H1 (cell line): ENCODE data around the gene INTS2. TPM values are rescaled to one million over a fixed set of nuclear protein-coding genes. Genes with fewer than 3 reads are reported as not detected.

Experiments
- CTCF ChIA-PET: fragments of 300-600 bp; sonication (Branson Sonifier 250); formaldehyde crosslinking; loops from one replicate; lab custom pipeline; 2021; ENCODE audit not compliant: partially characterized antibody; lab: Charles Lee
- POLR2A ChIA-PET: fragments of 300-600 bp; sonication (Branson Sonifier 250); formaldehyde crosslinking; loops from one replicate; lab custom pipeline; 2021; ENCODE audit warnings: inconsistent platforms; ENCODE audit not compliant: partially characterized antibody; lab: Charles Lee
- DNase-seq, 2 experiments: peaks; one replicate each; pipeline versions ENCODE4 v3.0.0 to v3.0.0-alpha.2; 2010 to 2022; ENCODE audit warnings: low spot score in 2 of 2, low read depth in 1 of 2, mixed read lengths in 1 of 2
- FAIRE-seq: peaks from 2 replicates; lab custom pipeline; 2011; peaks lifted over from hg19 to GRCh38; lab: Jason Lieb, UNC
- H2AFZ ChIP-seq: 2 replicates; pipeline ENCODE4 v1.8.1; 2012; ENCODE audit warnings: low read length, inconsistent platforms
- H2AK5ac ChIP-seq: 2 replicates; pipeline ENCODE4 v1.6.1; 2013; ENCODE audit warnings: low read depth, low read length
- H2BK120ac ChIP-seq: replicated peaks from 2 replicates; pipeline ENCODE3; 2013; ENCODE audit warnings: low read depth, low read length, inconsistent platforms
- H2BK12ac ChIP-seq: 2 replicates; pipeline ENCODE4 v1.6.1; 2013; ENCODE audit warnings: low read depth, low read length
- H2BK15ac ChIP-seq: 2 replicates; pipeline ENCODE4 v1.6.1; 2013; ENCODE audit warnings: low read length
- H2BK20ac ChIP-seq: 2 replicates; pipeline ENCODE4 v1.6.1; 2013; ENCODE audit warnings: low read length
- H2BK5ac ChIP-seq: 2 replicates; pipeline ENCODE4 v1.6.1; 2013; ENCODE audit warnings: low read depth, low read length
- H3K14ac ChIP-seq: 2 replicates; pipeline ENCODE4 v1.6.1; 2013; ENCODE audit warnings: inconsistent platforms; ENCODE audit not compliant: insufficient read length
- H3K18ac ChIP-seq: 2 replicates; pipeline ENCODE4 v1.6.1; 2013; ENCODE audit warnings: low read length; ENCODE audit errors: extremely low read depth
- H3K23ac ChIP-seq: 2 replicates; pipeline ENCODE4 v1.6.1; 2013; ENCODE audit warnings: inconsistent platforms; ENCODE audit not compliant: insufficient read length
- H3K23me2 ChIP-seq: 2 replicates; pipeline ENCODE4 v1.6.1; 2013; ENCODE audit warnings: low read depth, low read length
- H3K27ac ChIP-seq: 2 replicates; pipeline ENCODE4 v1.6.1; 2011; ENCODE audit warnings: low read depth, low read length, inconsistent platforms
- H3K27me3 ChIP-seq, 4 experiments: replicated peaks in 1 of 4; 1 replicate in 1 of 4; 2 replicates in 3 of 4; pipeline versions ENCODE4 v1.6.1 to v1.8.1; 2011 to 2013; ENCODE audit warnings: low read length in 3 of 4, mild to moderate bottlenecking in 3 of 4, inconsistent platforms in 2 of 4, mixed read lengths in 2 of 4, moderate library complexity in 1 of 4; ENCODE audit not compliant: control insufficient read depth in 3 of 4, insufficient read depth in 3 of 4; ENCODE audit errors: extremely low read depth in 1 of 4
- H3K36me3 ChIP-seq, 4 experiments: 2 replicates each; pipeline versions ENCODE4 v1.6.1 to v1.8.1; 2011 to 2013; ENCODE audit warnings: mild to moderate bottlenecking in 4 of 4, low read length in 3 of 4, moderate library complexity in 2 of 4, control low read depth in 1 of 4, inconsistent platforms in 1 of 4; ENCODE audit not compliant: insufficient read depth in 4 of 4, control insufficient read depth in 2 of 4
- H3K4ac ChIP-seq: replicated peaks from 2 replicates; pipeline ENCODE3; 2013; ENCODE audit warnings: low read length, low read depth, mixed read lengths, inconsistent platforms; ENCODE audit not compliant: insufficient read length
- H3K4me1 ChIP-seq, 4 experiments: replicated peaks in 1 of 4; 1 replicate in 1 of 4; 2 replicates in 3 of 4; pipeline versions ENCODE4 v1.6.1 to v1.8.1; 2011 to 2013; ENCODE audit warnings: low read length in 3 of 4, inconsistent platforms in 2 of 4, mixed read lengths in 1 of 4; ENCODE audit not compliant: insufficient read depth in 4 of 4, control insufficient read depth in 3 of 4
- H3K4me2 ChIP-seq, 2 experiments: 2 replicates each; pipeline versions ENCODE4 v1.6.1 to v1.8.1; 2011 to 2013; ENCODE audit warnings: low read depth in 2 of 2, low read length in 2 of 2, control low read depth in 1 of 2, inconsistent platforms in 1 of 2, mild to moderate bottlenecking in 1 of 2; ENCODE audit not compliant: insufficient read depth in 1 of 2
- H3K4me3 ChIP-seq, 4 experiments: fragments of 200-600, 300-600 bp in 1 of 4; sonication (generic), shearing (Covaris generic), sonication (Bioruptor Twin) in 1 of 4; 2 replicates each; pipeline versions ENCODE4 v1.5.1 to v1.8.1; 2011 to 2016; ENCODE audit warnings: low read length in 4 of 4, low read depth in 3 of 4, control low read depth in 2 of 4, inconsistent platforms in 2 of 4, mild to moderate bottlenecking in 2 of 4, mixed read lengths in 1 of 4, moderate library complexity in 1 of 4; ENCODE audit not compliant: insufficient read depth in 2 of 4; ENCODE audit errors: extremely low read depth in 1 of 4
- H3K56ac ChIP-seq: replicated peaks from 2 replicates; pipeline ENCODE3; 2013; ENCODE audit warnings: low read depth, mild to moderate bottlenecking, mixed read lengths, low read length, inconsistent platforms; ENCODE audit not compliant: insufficient read length
- H3K79me1 ChIP-seq: 2 replicates; pipeline ENCODE4 v1.6.1; 2013; ENCODE audit warnings: low read depth, low read length, control low read depth
- H3K79me2 ChIP-seq, 2 experiments: 2 replicates each; pipeline versions ENCODE4 v1.6.1 to v1.8.1; 2012 to 2013; ENCODE audit warnings: low read length in 2 of 2, mild to moderate bottlenecking in 2 of 2, inconsistent platforms in 1 of 2; ENCODE audit not compliant: insufficient read depth in 2 of 2, control insufficient read depth in 1 of 2
- H3K9ac ChIP-seq, 4 experiments: replicated peaks in 1 of 4; 1 replicate in 1 of 4; 2 replicates in 3 of 4; pipeline versions ENCODE4 v1.6.1 to v1.8.1; 2011 to 2013; ENCODE audit warnings: low read depth in 3 of 4, low read length in 3 of 4, control low read depth in 2 of 4, mild to moderate bottlenecking in 2 of 4, moderate library complexity in 2 of 4, inconsistent platforms in 1 of 4; ENCODE audit errors: extremely low read depth in 1 of 4
- H3K9me3 ChIP-seq, 2 experiments: 2 replicates each; pipeline versions ENCODE4 v1.6.1 to v1.8.1; 2012 to 2013; ENCODE audit warnings: mild to moderate bottlenecking in 2 of 2, moderate library complexity in 2 of 2, control low read depth in 1 of 2, inconsistent platforms in 1 of 2, low read depth in 1 of 2, low read length in 1 of 2, mixed read lengths in 1 of 2; ENCODE audit not compliant: insufficient read depth in 2 of 2
- H4K20me1 ChIP-seq, 2 experiments: replicated peaks in 1 of 2; 2 replicates each; pipeline versions ENCODE3 to v1.8.1; 2011 to 2013; ENCODE audit warnings: inconsistent platforms in 2 of 2, low read length in 2 of 2, mild to moderate bottlenecking in 1 of 2; ENCODE audit not compliant: insufficient read depth in 2 of 2, control insufficient read depth in 1 of 2
- H4K5ac ChIP-seq: 2 replicates; pipeline ENCODE4 v1.6.1; 2013; ENCODE audit warnings: low read length, low read depth, mixed read lengths, inconsistent platforms; ENCODE audit not compliant: insufficient read length
- H4K8ac ChIP-seq: 2 replicates; pipeline ENCODE4 v1.8.0; 2013; ENCODE audit warnings: mild to moderate bottlenecking, moderate library complexity, low read length, inconsistent platforms; ENCODE audit not compliant: insufficient read depth; ENCODE audit errors: extremely low read depth
- H4K91ac ChIP-seq: replicated peaks from 2 replicates; pipeline ENCODE3; 2013; ENCODE audit warnings: low read length, mixed read lengths, inconsistent platforms; ENCODE audit not compliant: insufficient read length
- ASH2L ChIP-seq: fragments of 200-600, 300-600 bp; sonication (generic); IDR thresholded peaks from one replicate; pipeline ENCODE4 v1.7.1; 2017; ENCODE audit warnings: low read length
- MAFK ChIP-seq: IDR thresholded peaks from 2 replicates; pipeline ENCODE4 v1.6.1; 2012; ENCODE audit warnings: low read depth, mild to moderate bottlenecking, improper control_type of control experiment, low read length
- NRF1 ChIP-seq: IDR thresholded peaks from 2 replicates; pipeline ENCODE4 v1.6.1; 2011; ENCODE audit warnings: mild to moderate bottlenecking, low read depth, low read length, improper control_type of control experiment
- SUZ12 ChIP-seq: fragments of 200-600 bp; sonication (generic); IDR thresholded peaks from 2 replicates; pipeline ENCODE4 v1.6.1; 2012; ENCODE audit warnings: mild to moderate bottlenecking, inconsistent platforms, low read length, moderate library complexity, mixed read lengths
- WGBS, 2 experiments: shearing (Covaris generic) in 1 of 2; methylation state at CpG; one replicate each; pipeline versions ENCODE4 v1.1.6 to v1.1.7; 2013 to 2015; ENCODE audit warnings: low lambda C conversion rate in 2 of 2, mixed read lengths in 2 of 2, inconsistent platforms in 1 of 2, low coverage in 1 of 2, missing lambda C conversion rate in 1 of 2; ENCODE audit not compliant: insufficient replicate concordance in 2 of 2, insufficient coverage in 1 of 2, insufficient read length in 1 of 2; ENCODE audit errors: extremely low coverage in 1 of 2, missing lambda C conversion rate in 1 of 2; 5-methylcytosine and 5-hydroxymethylcytosine counted together
- polyA plus RNA-seq, 7 experiments: library from polyadenylated mRNA; depleted of rRNA in 3 of 7; stranded (reverse) in 5 of 7; unstranded in 2 of 7; fragments of >200 nt in 5 of 7; fragments of 200-250 nt in 2 of 7; gene quantifications; 1 replicate in 5 of 7; 2 replicates in 1 of 7; 4 replicates in 1 of 7; pipeline versions ENCODE4 v1.2.1 to v1.2.3, GENCODE V29; 2011 to 2013; ENCODE audit warnings: missing spikeins in 2 of 7, mixed read lengths in 2 of 7
- total RNA-seq: library from RNA; stranded (reverse); fragmentation: NEBNext Ultra II Directional; extraction: Animal tissue kit (Norgen Biotek cat#: 25700); gene quantifications from 2 replicates; pipeline ENCODE4 v1.2.1, GENCODE V29; 2021

INTS2 gene
- total and polyA plus RNA-seq, 2 of the 8 experiments (the other 6 are each of a cell fraction or from before 2014, with no cell fraction given), result 9.4 to 21.8 TPM

GRCh38 chr17:61955619-61956018 lies 27.8 kb upstream of the INTS2 start:
- POLR2A ChIA-PET, result no interaction called here
- H3K36me3 ChIP-seq, result peaks cover 8 to 75% (median 48%) of the 10 kb centered on the region in 4 experiments
- FAIRE-seq, result no peak

More at GRCh38 chr17:61955619-61956018, 27.8 kb upstream of the INTS2 start:
- Histone ChIP-seq H3K23me2 (no peaks in the 10 kb centered on the region), H3K18ac (no peak overlapping the region), H4K91ac (no peak overlapping the region), H2AK5ac (no peak overlapping the region), H3K14ac (no peak overlapping the region), H3K27ac (no peak overlapping the region), H3K27me3 (no peaks in the 10 kb centered on the region), H2BK5ac (no peak overlapping the region), H3K9me3 (no peaks in the 10 kb centered on the region), H3K4me2 (no peak overlapping the region), H2AFZ (no peak overlapping the region), H3K23ac (no peak overlapping the region), H3K4me1 (no peaks in the 10 kb centered on the region), H2BK15ac (no peak overlapping the region), H3K9ac (no peak overlapping the region), H2BK12ac (no peak overlapping the region), H3K4me3 (no peak overlapping the region), H4K8ac (no peak overlapping the region), H2BK20ac (no peak overlapping the region), H2BK120ac (no peak overlapping the region), H4K20me1 (no peaks in the 10 kb centered on the region), H3K79me2 (no peaks in the 10 kb centered on the region), H3K79me1 (no peaks in the 10 kb centered on the region), H3K56ac (no peak overlapping the region), H4K5ac (no peak overlapping the region), H3K4ac (no peak overlapping the region)
- CTCF ChIA-PET, result interaction anchor here (0.8 to 1.0 kb wide), 2 partner anchors 9 to 53 kb away, joined by 3 read pairs; no protein-coding TSS in a partner anchor
- DNase-seq, result no peak
- TF ChIP-seq NRF1 (no peak), MAFK (peak; percentile 77), ASH2L (no peak), SUZ12 (no peak)
- 90% methylated on average over 4 of the region's 4 CpGs; no CpG with 5 or more reads in 1 of the 2 experiments for WGBS, 2 experiments
